Superior temporal gyrus (tissue), 1 donor: ENCODE data around the gene CXCL6.

Experiments used
- DNase-seq: peaks from one replicate; pipeline ENCODE4 v3.0.0-alpha.2; 2016; ENCODE audit errors: extremely low spot score

Gene CXCL6

GRCh38 chr4:73868206-73869129 lies 32.0 kb downstream of the CXCL6 start:
- no peak for DNase-seq

GRCh38 chr4:73869130-73870055 lies 32.9 kb downstream of the CXCL6 start, which contains the start of gene CXCL1:
CXCL1 (plus strand) TSS chr4:73869393; CDS start chr4:73869471, 78 bp downstream.
- DNase-seq, result no peak

GRCh38 chr4:73870260-73870659 lies 33.8 kb downstream of the CXCL6 start:
- no peak for DNase-seq

GRCh38 chr4:73870768-73871167 lies 34.3 kb downstream of the CXCL6 start:
- no peak for DNase-seq

- no peak for DNase-seq
These were observed 35.2 kb downstream of the CXCL6 start for GRCh38 chr4:73871511-73872310.

GRCh38 chr4:73872316-73873108 lies 36.0 kb downstream of the CXCL6 start:
- no peak for DNase-seq

- DNase-seq, result no peak
These were observed 37.9 kb downstream of the CXCL6 start for GRCh38 chr4:73874386-73874785.

GRCh38 chr4:73875401-73875800 lies 38.9 kb downstream of the CXCL6 start:
- DNase-seq, result no peak

GRCh38 chr4:73883306-73883705 lies 46.8 kb downstream of the CXCL6 start:
- DNase-seq, result no peak

- no peak for DNase-seq
These were observed 49.2 kb downstream of the CXCL6 start for GRCh38 chr4:73885574-73886267.
